ENCODE data around the gene EPG5.
A peak's percentile ranks its signal among the peaks of the same experiment; 100 is the strongest.
"Not testable (repeated sequence)": the region's sequence is repeated elsewhere in the genome, so short reads cannot be mapped to it uniquely, and the experiment has no call there.

The EPG5 gene

GRCh38 chr18:45967007-45967706, at the start of gene EPG5:
Gene EPG5, minus strand, starts transcription at chr18:45967329. Its CDS starts 90 bp downstream, at chr18:45967239.
- peak; percentile 76 for DNase-seq

DNA sequence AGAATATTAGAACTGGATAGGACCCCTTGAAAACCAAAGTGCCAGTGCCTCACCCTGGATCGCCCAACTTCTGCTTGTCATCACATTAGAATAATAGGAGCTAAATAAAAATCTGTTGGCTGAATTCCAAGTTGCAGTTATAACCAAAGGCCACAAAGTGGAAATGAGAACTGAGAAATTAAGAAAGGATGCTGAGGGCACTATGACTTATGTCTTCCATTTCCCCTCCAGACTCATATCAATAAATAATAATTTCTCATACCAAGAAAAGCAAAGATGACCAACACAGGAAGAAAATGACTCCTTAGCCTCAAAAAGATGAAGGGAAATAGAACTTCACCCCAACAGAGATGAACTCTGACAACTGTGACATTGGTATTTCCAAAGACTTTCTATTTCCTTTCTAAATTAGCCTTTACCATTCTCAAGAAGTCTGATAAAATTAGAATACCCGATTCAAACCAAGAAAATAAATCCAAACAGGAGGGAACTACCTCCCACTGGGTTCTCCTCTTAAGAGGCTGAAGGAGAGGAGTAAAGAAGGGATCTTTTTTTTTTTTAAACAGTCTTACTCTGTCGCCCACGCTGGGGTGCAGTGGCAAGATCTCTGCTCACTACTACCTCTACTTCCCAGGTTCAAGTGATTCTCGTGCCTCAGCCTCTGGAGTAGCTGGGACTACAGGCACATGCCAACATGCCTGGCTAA, 46.5 kb upstream of the EPG5 start:
- no peak for DNase-seq

- no peak for DNase-seq
Measured at GRCh38 chr18:46010676-46011075, 43.5 kb upstream of the EPG5 start.

GRCh38 chr18:46010050-46010449, 42.9 kb upstream of the EPG5 start:
- DNase-seq = no peak

- no peak for DNase-seq
Measured at GRCh38 chr18:46009125-46009840, 42.2 kb upstream of the EPG5 start.

GRCh38 chr18:46008531-46008930, 41.4 kb upstream of the EPG5 start:
- no peak for DNase-seq

- no peak for DNase-seq
Measured at GRCh38 chr18:46007165-46007564, 40.0 kb upstream of the EPG5 start.

GRCh38 chr18:46002934-46003333, 35.8 kb upstream of the EPG5 start:
- no peak for DNase-seq

GRCh38 chr18:46001892-46002291, 34.8 kb upstream of the EPG5 start:
- DNase-seq = no peak

- no peak for DNase-seq
Measured at GRCh38 chr18:46001074-46001473, 33.9 kb upstream of the EPG5 start.

- DNase-seq = no peak
Measured at GRCh38 chr18:45999536-45999935, 32.4 kb upstream of the EPG5 start.

GRCh38 chr18:45998244-45998643, 31.1 kb upstream of the EPG5 start:
- DNase-seq = no peak

DNA sequence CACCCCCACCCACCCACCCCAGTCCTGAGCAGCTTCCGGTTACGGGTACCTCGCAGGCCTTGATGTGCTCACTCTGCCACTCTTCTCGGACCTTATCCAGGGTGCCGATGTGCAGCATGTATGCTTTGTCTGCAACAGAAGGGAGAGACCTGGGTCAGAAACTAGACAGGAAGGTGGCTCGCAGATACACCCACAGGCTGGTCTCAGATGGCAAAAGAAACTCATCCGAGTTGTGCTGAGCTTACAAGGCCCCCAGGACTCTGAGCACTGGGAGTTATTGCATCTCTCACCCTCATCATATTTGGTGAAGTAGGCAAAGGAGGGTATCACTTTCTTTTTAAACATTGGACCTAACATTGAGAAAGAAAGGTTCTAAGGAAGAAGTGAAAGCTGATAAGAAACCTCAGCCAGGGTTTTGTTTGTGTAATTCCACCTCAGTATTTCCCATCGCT, 30.6 kb upstream of the EPG5 start:
- DNase-seq = no peak

- no peak for DNase-seq
Measured at GRCh38 chr18:45995461-45995860, 28.3 kb upstream of the EPG5 start.

DNA sequence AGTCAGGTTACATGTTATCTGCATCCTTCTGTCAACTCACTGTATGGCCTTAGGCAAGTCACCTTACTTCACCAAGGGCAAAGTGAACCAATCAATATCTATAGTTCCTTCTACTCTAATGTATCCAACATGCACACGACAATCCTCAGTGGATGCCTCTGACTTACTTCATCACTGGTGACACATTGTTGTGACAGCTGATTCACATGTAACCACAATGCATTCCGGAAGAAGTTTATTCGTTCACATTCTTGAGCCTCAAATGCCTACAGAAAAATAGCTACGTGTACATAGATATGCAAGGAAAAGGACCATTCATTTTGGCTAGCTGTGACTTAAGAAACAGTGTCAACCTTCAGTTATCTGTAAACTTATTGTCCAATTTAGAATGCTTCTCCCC, 26.3 kb upstream of the EPG5 start:
- peak; percentile 15 for DNase-seq

GRCh38 chr18:45992527-45992926, 25.4 kb upstream of the EPG5 start:
- DNase-seq = not testable (repeated sequence)

GRCh38 chr18:45991788-45992187, 24.7 kb upstream of the EPG5 start:
- no peak for DNase-seq

DNA sequence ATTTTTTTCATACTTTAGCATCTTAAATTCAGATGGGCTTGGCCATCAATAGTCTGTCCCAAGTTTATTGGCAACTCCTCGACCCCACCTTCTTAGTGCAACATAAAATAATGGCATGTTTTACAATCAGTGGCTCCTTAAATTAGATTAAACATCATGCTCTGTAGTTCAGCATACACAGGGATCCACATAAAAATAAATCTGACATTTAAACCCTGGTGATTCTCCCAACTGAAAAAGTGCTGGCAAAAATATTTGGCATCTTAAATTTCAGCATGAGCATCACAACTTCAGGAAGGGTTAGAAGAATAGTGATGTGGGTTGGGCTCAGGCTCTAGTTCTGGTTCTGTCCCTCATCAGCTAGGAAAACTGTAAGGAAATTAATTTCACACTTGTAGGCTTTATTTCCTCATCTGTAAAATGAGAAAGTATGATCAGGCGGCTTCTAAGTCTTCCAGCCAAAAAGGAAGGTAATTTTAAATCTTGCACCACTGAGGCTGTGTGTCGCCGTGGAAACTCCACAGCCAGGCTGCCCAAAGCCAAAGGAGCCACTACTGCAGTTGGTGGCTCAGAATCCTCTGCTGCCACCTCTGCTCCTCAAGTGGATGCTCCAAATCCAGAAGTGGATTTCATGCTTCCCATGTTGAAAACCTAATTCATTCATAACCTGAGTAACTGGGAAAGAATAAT, 17.6 kb upstream of the EPG5 start:
- no peak for DNase-seq

DNA sequence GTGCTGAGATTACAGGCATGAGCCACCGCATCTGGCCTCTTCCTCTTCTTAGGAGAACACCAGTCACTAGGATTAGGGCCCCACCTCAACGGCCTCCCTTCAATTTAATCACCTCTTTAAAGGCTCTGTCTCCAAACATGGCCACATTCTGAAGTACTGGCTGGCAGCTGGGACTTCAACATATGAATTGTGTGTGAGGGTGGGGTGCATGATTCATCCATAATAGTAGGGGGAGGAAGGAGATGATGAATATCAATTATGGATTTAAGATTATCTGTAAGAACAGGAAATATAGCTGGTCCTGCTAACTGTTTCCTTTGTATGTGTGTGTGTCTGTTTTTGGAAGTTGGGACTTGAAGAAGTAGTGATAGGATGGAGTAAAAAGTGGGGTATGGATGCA, 14.7 kb upstream of the EPG5 start:
- no peak for DNase-seq

DNA sequence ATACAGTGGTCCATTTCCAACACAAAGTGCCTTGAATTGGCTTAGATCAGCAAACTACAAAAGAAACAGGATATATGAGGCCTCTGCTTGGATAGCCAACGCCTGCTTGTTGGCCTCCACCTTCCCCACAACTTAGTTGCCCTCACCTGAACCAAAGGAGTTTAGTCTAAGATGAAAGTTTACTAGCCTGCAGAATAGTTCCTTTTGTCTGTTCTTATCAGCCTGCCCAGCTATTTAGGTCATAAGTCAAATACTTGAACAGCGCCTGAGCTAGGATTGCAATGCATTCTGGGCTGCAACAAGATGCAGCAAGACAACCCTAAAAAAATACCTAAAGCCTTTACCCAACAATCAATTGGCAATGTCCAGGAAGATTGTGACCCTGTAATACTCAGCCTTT, 13.1 kb upstream of the EPG5 start:
- DNase-seq = no peak

- no peak for DNase-seq
Measured at GRCh38 chr18:45978084-45978483, 11.0 kb upstream of the EPG5 start.

DNA sequence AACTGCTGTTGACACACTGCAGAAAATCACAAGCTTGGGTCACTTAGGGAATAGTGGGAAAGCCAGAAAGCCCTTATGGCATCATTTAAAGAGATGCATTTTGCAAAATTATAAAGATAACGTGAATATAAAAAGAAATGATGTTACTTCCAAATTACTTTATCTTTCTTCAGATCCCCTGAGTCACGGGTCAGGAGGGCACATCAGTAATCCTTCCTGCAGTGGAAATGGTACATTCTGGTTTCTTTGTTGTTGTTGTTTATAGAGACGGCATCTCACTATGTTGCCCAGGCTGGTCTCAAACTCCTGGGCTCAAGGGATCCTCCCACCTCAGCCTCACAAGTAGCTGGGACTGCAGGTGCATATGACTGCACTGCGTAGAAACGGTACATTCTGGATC, 9.8 kb upstream of the EPG5 start:
- DNase-seq = no peak

DNA sequence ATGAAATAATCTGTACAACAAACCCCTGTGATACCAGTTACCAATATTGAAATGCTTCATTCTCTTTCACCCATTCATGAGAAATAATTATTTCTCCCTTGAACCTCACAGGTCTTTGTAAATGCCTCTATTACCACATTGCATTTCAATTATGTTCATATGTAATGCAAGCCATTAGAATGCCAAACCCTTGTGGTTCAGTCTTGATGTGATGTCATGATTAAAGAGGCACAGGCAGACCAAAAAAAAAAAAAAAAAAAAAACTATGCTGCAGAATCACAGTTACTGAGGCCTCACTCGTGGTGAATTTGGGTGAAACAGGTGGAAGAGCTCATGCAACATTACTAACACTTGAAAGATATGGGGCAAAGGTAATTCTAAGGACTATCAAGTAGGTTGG, 9.4 kb upstream of the EPG5 start:
- no peak for DNase-seq
